Ovary (tissue), 3 donors: ENCODE data around the gene TBC1D16.

ENCODE experiments used
- EP300 ChIP-seq: sonication (generic); formaldehyde crosslinking; IDR thresholded peaks from one replicate; pipeline ENCODE4 v1.6.1; 2017; ENCODE audit warnings: antibody characterized with exemption
- POLR2A ChIP-seq: fragments of 450-650 bp; IDR thresholded peaks from one replicate; pipeline ENCODE4 v1.6.1; 2017; ENCODE audit warnings: antibody characterized with exemption, mild to moderate bottlenecking, moderate library complexity
- TF ChIP-seq, protein P1 (sequence below), 3 donors: fragments of 450-650 bp in 2 of 3; fragments of 200-600 bp in 1 of 3; IDR thresholded peaks; one replicate each; pipeline versions ENCODE4 v1.5.1 to v1.8.0; 2016 to 2022; ENCODE audit warnings: antibody characterized with exemption in 3 of 3, mild to moderate bottlenecking in 1 of 3
- donor health status: DM: no; HTN: no; CAD: no.

DNA sequence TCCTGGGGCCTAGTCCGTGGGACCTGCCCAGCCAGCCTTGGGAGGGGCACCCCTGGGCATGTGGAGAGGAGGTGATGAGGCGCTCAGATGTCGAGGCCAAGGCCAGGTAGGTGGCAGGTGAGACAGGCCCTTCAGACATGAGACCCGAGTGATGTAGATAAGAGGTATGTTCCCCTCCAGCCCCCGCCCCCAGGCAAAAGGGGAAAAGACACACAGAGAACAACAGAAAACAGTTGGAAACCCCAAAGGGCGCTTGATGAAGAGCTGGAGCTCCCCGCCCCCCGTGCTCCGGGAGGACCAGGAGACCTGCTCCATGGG is 101.1 kb downstream of the TBC1D16 start:
- TF ChIP-seq, protein P1, sequence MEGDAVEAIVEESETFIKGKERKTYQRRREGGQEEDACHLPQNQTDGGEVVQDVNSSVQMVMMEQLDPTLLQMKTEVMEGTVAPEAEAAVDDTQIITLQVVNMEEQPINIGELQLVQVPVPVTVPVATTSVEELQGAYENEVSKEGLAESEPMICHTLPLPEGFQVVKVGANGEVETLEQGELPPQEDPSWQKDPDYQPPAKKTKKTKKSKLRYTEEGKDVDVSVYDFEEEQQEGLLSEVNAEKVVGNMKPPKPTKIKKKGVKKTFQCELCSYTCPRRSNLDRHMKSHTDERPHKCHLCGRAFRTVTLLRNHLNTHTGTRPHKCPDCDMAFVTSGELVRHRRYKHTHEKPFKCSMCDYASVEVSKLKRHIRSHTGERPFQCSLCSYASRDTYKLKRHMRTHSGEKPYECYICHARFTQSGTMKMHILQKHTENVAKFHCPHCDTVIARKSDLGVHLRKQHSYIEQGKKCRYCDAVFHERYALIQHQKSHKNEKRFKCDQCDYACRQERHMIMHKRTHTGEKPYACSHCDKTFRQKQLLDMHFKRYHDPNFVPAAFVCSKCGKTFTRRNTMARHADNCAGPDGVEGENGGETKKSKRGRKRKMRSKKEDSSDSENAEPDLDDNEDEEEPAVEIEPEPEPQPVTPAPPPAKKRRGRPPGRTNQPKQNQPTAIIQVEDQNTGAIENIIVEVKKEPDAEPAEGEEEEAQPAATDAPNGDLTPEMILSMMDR (IDR thresholded peaks at IDR 0.05), result no peak
- TF ChIP-seq POLR2A (no peak), EP300 (no peak)
